GM19043 (cell line): Measurements from ENCODE around the gene HDAC8.

Experiments
- ATAC-seq: cut with Tn5 transposase; IDR thresholded peaks from one replicate; pipeline ENCODE4 v1.9.1; 2021; ENCODE audit warnings: low read depth; ENCODE audit not compliant: unreplicated experiment

The HDAC8 gene

DNA sequence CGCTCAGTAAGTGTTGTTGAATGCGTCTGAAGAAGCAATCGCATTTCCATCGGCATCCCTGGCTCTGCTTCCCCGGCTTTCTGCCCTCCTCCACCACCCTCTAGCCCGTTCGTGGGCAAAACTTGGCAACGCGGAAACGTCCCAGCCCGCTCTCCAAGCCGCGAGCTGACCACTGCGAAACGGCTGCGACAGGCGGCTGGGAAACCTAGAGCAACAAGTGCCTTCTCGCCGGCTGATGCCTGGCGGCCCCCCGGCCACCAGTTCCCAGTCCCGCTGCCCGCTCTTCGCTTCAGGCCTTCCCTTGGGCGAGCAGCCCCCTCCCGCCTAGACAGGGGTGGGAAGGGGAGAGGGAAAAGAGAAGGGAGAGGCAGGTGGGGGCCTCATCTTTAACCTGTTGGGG, 267.8 kb downstream of the HDAC8 start:
- no peak for ATAC-seq

DNA sequence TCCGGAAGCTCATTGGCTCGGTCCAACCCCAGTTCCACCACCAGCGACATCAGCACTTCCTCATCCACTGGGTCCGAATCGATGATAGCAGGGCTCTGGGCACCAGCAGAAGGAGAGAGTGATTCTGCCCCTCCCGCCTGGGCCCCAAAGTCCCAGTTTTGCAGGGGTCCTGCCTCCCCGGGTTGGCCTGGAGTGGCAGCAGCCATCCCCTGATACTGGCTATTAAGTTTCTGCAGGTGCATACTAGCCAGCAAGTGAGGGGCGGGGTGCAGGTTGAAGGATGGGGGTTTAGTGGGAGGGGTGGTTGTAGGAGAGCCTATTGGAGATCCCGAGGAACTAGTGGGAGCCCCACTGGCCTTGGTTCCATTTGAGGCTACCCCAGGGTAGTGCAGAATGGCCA, 270.9 kb downstream of the HDAC8 start:
- no peak for ATAC-seq

DNA sequence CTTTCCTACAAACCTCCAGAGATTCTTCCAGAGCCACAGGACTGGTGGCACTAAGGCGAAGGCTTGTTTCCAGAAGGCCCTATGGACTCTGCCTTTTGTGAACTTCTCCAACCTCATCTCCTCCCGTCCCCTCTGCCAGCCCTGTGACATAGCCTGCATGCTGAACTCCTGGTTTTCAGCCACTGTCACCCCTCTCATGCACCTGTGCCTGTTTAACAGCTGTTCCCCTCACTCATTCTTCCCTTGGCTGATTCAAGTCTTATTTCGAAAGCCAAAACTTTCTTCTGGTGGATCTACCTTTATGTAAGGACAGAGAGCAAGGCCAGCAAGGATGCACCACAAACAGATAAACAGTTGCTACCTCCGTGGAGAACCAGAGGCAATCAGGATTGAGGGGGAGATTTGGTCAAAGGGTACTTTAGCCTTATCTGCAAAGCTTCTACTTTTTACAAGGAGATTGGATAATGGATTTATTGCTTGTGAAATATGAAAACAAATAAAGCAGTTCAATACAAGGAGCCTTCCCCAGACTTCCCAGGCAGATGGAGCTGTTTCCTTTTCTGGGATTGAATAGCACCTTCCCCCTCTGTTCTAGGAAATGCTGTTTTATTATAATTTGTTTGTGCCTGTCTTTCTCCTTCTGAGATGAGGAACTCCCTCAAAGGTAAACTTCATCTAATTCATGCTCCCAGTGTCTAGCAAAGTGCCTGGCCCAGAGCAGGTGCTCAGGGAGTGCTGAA, 272.6 kb downstream of the HDAC8 start:
- no peak for ATAC-seq

DNA sequence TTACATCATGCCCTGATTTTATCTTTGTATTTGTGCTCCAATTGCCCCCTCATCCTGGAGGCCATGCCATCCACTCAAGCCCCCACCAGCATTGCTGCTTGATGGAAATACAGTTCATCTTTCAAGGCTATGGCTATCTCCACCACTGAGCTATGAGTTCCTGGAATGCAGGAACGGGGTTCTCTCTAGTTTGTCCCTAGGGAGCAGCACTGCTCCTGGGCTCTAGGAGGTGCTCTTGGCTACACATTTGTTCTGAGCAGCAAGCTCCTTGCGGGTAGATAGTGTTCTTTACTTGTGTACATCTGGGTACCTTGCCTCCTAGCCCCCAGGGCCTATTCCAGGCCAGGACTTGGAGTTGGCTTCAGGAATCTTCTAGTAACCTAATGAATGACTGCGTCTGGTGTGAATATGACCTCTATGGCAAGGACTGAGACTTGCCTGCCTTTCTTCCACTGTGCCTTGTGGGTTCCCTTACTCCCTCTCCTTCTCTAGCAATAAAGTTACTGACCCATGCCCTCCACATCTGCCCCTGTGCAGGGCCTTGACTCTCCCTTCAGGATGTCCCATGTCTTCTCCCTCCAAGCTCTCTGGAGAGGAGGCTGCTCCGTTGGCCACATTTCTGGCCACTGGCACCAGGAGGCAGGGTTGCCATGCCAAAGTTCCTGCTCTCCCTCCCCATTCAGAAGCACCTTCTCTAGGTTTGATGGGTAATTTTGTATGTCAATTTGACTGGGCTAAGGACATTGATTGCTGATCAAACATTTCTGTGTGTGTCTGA, 274.5 kb downstream of the HDAC8 start:
- no peak for ATAC-seq

DNA sequence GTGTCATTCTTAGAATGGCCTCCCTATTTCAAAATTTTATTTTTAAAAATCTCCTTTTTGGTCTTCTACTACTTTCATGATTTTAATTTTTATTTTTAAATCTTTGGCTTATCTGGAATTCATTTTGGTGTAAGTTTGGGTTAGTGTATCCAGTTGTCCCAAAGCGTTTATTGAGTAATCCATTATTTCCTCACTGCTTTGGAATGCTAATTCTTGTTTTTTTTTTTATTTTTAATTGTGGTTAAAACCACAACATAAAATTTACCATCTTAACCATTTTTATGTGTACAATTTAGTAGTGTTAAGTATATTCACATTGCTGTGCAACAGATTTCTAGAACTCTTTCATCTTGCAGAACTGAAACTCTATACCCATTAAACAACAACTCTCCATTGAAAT, 275.7 kb downstream of the HDAC8 start:
- no peak for ATAC-seq

DNA sequence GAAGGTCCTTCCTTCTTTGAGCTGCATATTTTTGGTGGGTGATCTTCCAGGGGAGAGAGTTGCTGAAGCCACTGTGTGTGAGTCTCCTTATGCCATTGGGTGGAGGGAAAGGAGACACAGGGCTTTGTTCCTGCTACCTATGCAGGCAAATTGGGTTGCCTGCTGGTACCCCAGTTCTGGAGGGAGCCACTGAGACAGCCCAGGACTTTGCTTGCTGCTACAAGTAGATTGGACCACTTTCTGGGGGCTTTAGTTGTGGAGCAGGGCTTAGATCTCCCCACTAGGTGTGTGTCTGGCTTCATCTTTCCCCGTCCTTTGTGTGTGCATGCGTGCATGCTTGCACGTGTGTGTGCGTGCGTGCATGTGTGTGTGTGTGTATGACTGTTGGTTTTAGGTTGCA, 276.9 kb downstream of the HDAC8 start:
- no peak for ATAC-seq

DNA sequence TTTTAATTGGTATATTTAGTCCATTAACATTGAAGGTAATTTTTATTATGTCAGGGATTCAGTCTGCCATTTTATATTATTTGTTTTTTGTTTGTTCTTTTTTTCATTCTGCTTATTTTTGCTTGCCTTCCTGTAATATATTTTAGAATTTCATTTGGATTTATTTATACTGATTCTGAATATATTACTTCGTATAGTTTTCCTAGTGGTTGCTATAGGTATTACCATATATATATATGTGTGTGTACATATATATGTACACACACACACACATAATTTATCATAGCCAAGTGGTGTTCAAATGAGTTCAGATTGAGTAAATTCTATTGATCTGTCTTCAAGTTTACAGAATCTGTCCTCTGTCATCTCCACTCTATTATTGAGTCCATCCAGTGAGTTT, 278.1 kb downstream of the HDAC8 start:
- ATAC-seq = no peak

DNA sequence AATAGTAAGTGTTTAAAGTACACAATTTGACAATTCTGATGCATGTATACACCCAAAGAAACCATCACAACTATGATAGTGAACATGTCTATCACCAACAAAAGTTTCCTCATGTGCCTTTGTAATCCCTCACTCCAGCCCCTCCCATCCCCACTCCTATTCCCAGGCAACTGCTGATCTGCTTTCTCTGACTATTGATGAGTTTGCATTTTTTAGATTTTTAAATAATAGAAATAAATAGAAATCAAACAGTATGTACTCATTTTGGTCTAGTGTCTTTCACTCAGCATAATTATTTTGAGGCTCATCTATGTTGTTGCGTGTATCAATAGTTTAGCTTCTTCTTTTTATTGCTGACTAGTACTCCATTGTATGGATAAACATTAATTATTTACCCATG, 290.3 kb downstream of the HDAC8 start:
- no peak for ATAC-seq

DNA sequence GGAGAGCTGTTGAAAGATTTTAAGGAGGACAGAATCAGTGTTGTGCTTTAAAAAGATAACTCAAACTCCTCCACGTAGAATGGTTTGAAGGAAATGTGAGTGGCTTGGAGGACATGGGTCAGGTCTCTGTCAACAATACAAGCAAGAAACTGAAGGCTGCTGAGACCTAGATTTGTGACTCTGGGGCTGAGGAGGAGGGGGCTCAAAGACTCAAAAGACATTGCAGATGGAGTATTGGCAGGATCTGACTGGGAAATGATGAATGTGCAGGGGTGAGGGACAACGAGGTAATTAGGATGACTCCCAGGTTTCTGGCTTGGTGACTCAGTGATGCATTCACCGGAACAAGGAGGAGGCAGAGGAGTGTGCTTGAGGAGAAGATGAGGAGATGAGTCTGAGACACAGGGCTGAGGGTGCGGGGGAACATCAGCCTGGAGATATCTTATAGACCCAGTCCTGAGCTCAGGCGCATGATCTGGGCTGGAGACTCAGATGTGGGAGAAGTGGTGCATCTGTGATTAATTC, 292.3 kb downstream of the HDAC8 start:
- ATAC-seq = no peak
